Adrenal gland (tissue), 12 donors: ENCODE results near the gene PSD. TPM values are rescaled to one million over a fixed set of nuclear protein-coding genes. Genes with fewer than 3 reads are reported as not detected.

Source experiments
- DNase-seq, 7 donors: peaks; one replicate each; pipeline ENCODE4 v3.0.0-alpha.2; 2019 to 2020
- H3K27ac ChIP-seq, 5 donors: fragments of 200-600 bp; sonication (generic) in 4 of 5; 1 replicate in 3 of 5; 2 replicates in 2 of 5; pipeline versions ENCODE4 v1.5.1 to v1.8.0; 2016 to 2020; ENCODE audit warnings: mild to moderate bottlenecking in 1 of 5
- H3K27me3 ChIP-seq: fragments of 200-600 bp; 2 replicates; pipeline ENCODE4 v1.8.0; 2021
- H3K36me3 ChIP-seq, 2 donors: fragments of 200-600 bp; replicated peaks in 1 of 2; 1 replicate in 1 of 2; 2 replicates in 1 of 2; pipeline versions ENCODE4 v1.5.1 to v1.8.0; 2018 to 2022
- H3K4me1 ChIP-seq, 2 donors: fragments of 200-600 bp; replicated peaks in 1 of 2; 1 replicate in 1 of 2; 2 replicates in 1 of 2; pipeline versions ENCODE4 v1.5.1 to v1.8.0; 2018 to 2021
- H3K4me3 ChIP-seq, 4 donors: fragments of 200-600 bp; sonication (generic) in 3 of 4; one replicate each; pipeline ENCODE4 v1.5.1; 2016 to 2018
- H3K9me3 ChIP-seq, 3 donors: fragments of 200-600 bp; sonication (generic) in 1 of 3; replicated peaks in 1 of 3; 1 replicate in 2 of 3; 2 replicates in 1 of 3; pipeline versions ENCODE4 v1.5.1 to v1.8.0; 2016 to 2021
- CTCF ChIP-seq, 6 experiments: fragments of 450-650 bp in 4 of 6; fragments of 200-600 bp in 2 of 6; sonication (generic) in 1 of 6; IDR thresholded peaks; 1 replicate in 5 of 6; 2 replicates in 1 of 6; pipeline versions ENCODE4 v1.5.1 to v1.8.0; 2016 to 2021; ENCODE audit warnings: antibody characterized with exemption in 6 of 6, mild to moderate bottlenecking in 2 of 6, moderate library complexity in 1 of 6
- POLR2A ChIP-seq, 2 donors: fragments of 450-650 bp; IDR thresholded peaks; one replicate each; pipeline ENCODE4 v1.6.1; 2017; ENCODE audit warnings: antibody characterized with exemption in 2 of 2, mild to moderate bottlenecking in 2 of 2, moderate library complexity in 1 of 2
- WGBS, 4 donors: extraction: QIAGEN DNeasy Blood & Tissue Kit in 2 of 4; methylation state at CpG; one replicate each; pipeline versions ENCODE4 v1.1.5 to v1.1.7; 2013 to 2017; 5-methylcytosine and 5-hydroxymethylcytosine counted together
- intact Hi-C, 2 donors: fragments of 100-400 bp; cut with DNase I; formaldehyde crosslinking; loops; one replicate each; pipeline versions ENCODE4 v1.14.1 to v1.15.0; 2022 to 2023
- polyA plus RNA-seq, 3 donors: library from polyadenylated mRNA; stranded (reverse); fragments of 200-250 nt in 2 of 3; fragments of 350-450 nt in 1 of 3; fragmentation: Illumina TruSeq in 1 of 3; extraction: RNeasy Lipid Tissue Mini Kit (QIAGEN cat#74804) in 1 of 3; gene quantifications; one replicate each; pipeline ENCODE4 v1.2.3, GENCODE V29; 2013 to 2014
- total RNA-seq, 9 donors: library from RNA; depleted of rRNA in 4 of 9; stranded (reverse); fragments of >200 nt in 4 of 9; fragments of 120-200 nt in 1 of 9; fragmentation: NEBNext Ultra II Directional in 1 of 9; extraction: Animal tissue kit (Norgen Biotek cat#: 25700) in 1 of 9; gene quantifications; one replicate each; pipeline versions ENCODE4 v1.1.0 to v1.2.4, GENCODE V29; 2013 to 2023
- donor health status: healthy with polysubstance abuse.
- donor health status: Bipolar disorder and iron deficiency.
- donor health status: DM: yes; HTN: yes; CAD: no.
- donor health status: DM: no; HTN: no; CAD: no.
- donor health status: DM: no; HTN: no; CAD: no.
- donor health status: DM: yes; HTN: yes; CAD: no.

The PSD gene
- total and polyA plus RNA-seq, 12 donors: 0.54 to 43.7 (median 9.4) TPM; not detected in 1

GRCh38 chr10:102413806-102414561 is 4.6 kb downstream of the PSD start:
- no peak for DNase-seq
- H3K4me1 ChIP-seq: peaks cover 1 to 12% of the 10 kb centered on the region in 2 donors
- no peaks in the 10 kb centered on the region for H3K36me3 ChIP-seq
- WGBS, 4 donors: 70 to 83% (median 77%) methylated on average over 11 to 16 of the region's 16 CpGs
- TF ChIP-seq POLR2A (IDR thresholded peaks at IDR 0.05) (no peak), CTCF (IDR thresholded peaks at IDR 0.05) (no peak)
- H3K27me3 ChIP-seq: peaks cover 37% of the 10 kb centered on the region
- intact Hi-C loops: no loop called here
- no peak overlapping the region for H3K4me3 ChIP-seq
- no peaks in the 10 kb centered on the region for H3K9me3 ChIP-seq
- no peak overlapping the region for H3K27ac ChIP-seq

GRCh38 chr10:102413053-102413705 is 5.4 kb downstream of the PSD start:
- H3K27ac ChIP-seq: no peak overlapping the region
- no peak overlapping the region for H3K4me3 ChIP-seq
- intact Hi-C loops: no loop called here
- H3K27me3 ChIP-seq: peaks cover 38% of the 10 kb centered on the region
- 19 to 32% (median 23%) methylated on average over 5 of the region's 5 CpGs for WGBS, 4 donors
- H3K4me1 ChIP-seq: peaks cover 0 to 12% of the 10 kb centered on the region in 2 donors
- no peaks in the 10 kb centered on the region for H3K36me3 ChIP-seq
- no peak for DNase-seq
- no peak for TF ChIP-seq CTCF (IDR thresholded peaks at IDR 0.05)
- no peak for TF ChIP-seq POLR2A (IDR thresholded peaks at IDR 0.05)
- H3K9me3 ChIP-seq: no peaks in the 10 kb centered on the region

GRCh38 chr10:102412293-102412692 is 6.3 kb downstream of the PSD start:
- Histone ChIP-seq H3K9me3 (no peaks in the 10 kb centered on the region), H3K36me3 (no peaks in the 10 kb centered on the region), H3K4me3 (no peak overlapping the region), H3K27ac (no peak overlapping the region), H3K4me1 (peaks cover 0 to 12% of the 10 kb centered on the region in 2 donors), H3K27me3 (peaks cover 47% of the 10 kb centered on the region)
- TF ChIP-seq CTCF (IDR thresholded peaks at IDR 0.05): no peak
- no peak for TF ChIP-seq POLR2A (IDR thresholded peaks at IDR 0.05)
- intact Hi-C loops: no loop called here
- 80 to 89% (median 87%) methylated on average over 3 to 10 of the region's 10 CpGs for WGBS, 4 donors
- DNase-seq: no peak

GRCh38 chr10:102411341-102412255 is 7.0 kb downstream of the PSD start:
- Histone ChIP-seq H3K4me3 (no peak overlapping the region), H3K27ac (no peak overlapping the region), H3K36me3 (no peaks in the 10 kb centered on the region), H3K4me1 (peaks cover 0 to 12% of the 10 kb centered on the region in 2 donors), H3K27me3 (peaks cover 47% of the 10 kb centered on the region), H3K9me3 (no peaks in the 10 kb centered on the region)
- intact Hi-C loops: no loop called here
- no peak for DNase-seq
- 79 to 88% (median 85%) methylated on average over 9 to 14 of the region's 14 CpGs for WGBS, 4 donors
- TF ChIP-seq CTCF (IDR thresholded peaks at IDR 0.05) (no peak), POLR2A (IDR thresholded peaks at IDR 0.05) (no peak)
